GM15510 (cell line): ENCODE data around the gene ZNF804B.

Experiments used
- POLR2A ChIP-seq: IDR thresholded peaks from 3 replicates; pipeline ENCODE4 v1.6.1; 2011; ENCODE audit warnings: borderline replicate concordance; ENCODE audit not compliant: insufficient read length; ENCODE audit errors: extremely low read depth

The ZNF804B gene

GRCh38 chr7:88888684-88889083 is 129.2 kb downstream of the ZNF804B start:
- TF ChIP-seq POLR2A: no peak

GRCh38 chr7:88910516-88910915 is 151.0 kb downstream of the ZNF804B start:
- TF ChIP-seq POLR2A: no peak

- no peak for TF ChIP-seq POLR2A
Observed at GRCh38 chr7:88912852-88913251, 153.4 kb downstream of the ZNF804B start.

- no peak for TF ChIP-seq POLR2A
Observed at GRCh38 chr7:88915615-88916014, 156.1 kb downstream of the ZNF804B start.

- no peak for TF ChIP-seq POLR2A
Observed at GRCh38 chr7:88919478-88920131, 160.1 kb downstream of the ZNF804B start.

GRCh38 chr7:88922944-88923343 is 163.4 kb downstream of the ZNF804B start:
- TF ChIP-seq POLR2A: no peak

- TF ChIP-seq POLR2A: no peak
Observed at GRCh38 chr7:88928276-88928675, 168.8 kb downstream of the ZNF804B start.

- no peak for TF ChIP-seq POLR2A
Observed at GRCh38 chr7:88929719-88930118, 170.2 kb downstream of the ZNF804B start.

GRCh38 chr7:88933285-88933684 is 173.8 kb downstream of the ZNF804B start:
- no peak for TF ChIP-seq POLR2A

- no peak for TF ChIP-seq POLR2A
Observed at GRCh38 chr7:88942815-88943501, 183.5 kb downstream of the ZNF804B start.

GRCh38 chr7:88951826-88952225 is 192.3 kb downstream of the ZNF804B start:
- TF ChIP-seq POLR2A: no peak

- no peak for TF ChIP-seq POLR2A
Observed at GRCh38 chr7:88964418-88964817, 204.9 kb downstream of the ZNF804B start.

GRCh38 chr7:88965371-88965770 is 205.9 kb downstream of the ZNF804B start:
- no peak for TF ChIP-seq POLR2A

GRCh38 chr7:88967432-88967831 is 207.9 kb downstream of the ZNF804B start:
- TF ChIP-seq POLR2A: no peak

GRCh38 chr7:88969167-88969566 is 209.7 kb downstream of the ZNF804B start:
- TF ChIP-seq POLR2A: no peak

GRCh38 chr7:88985295-88985694 is 225.8 kb downstream of the ZNF804B start:
- TF ChIP-seq POLR2A: no peak
